NOMO-1 (cell line): ENCODE results near the gene SPDEF.

ENCODE experiments used
- DNase-seq, 2 experiments: peaks; one replicate each; lab custom pipeline; 2025; ENCODE audit not compliant: unreplicated experiment in 2 of 2; lab: John Stamatoyannopoulos, UW

SPDEF gene

DNA sequence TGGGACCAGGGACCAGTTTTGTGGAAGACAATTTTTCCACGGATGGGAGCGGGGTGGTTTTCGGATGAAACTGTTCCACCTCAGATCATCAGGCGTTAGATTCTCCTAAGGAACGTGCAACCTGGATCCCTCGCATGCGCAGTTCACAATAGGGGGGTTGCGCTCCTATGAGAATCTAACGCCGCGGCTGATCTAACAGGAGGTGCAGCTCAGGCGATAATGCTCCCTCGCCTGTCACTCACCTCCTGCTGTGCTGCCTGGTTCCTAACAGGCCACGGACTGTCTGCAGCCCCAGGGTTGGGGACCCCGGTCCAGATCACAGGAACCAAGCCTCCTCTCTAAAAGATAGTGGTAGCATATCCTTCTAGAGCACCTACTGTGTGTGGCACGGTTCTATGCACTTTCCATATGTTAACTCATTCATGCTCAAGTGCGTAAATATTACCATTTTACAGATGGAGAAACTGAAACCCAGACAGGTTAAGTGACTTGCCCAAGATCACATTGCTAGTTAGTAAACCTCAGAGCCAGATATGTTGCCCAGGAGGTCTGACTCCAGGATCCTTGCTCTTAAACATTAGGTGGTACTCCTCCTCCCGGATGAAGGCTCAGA is 25.3 kb downstream of the SPDEF start:
- no peak for DNase-seq

DNA sequence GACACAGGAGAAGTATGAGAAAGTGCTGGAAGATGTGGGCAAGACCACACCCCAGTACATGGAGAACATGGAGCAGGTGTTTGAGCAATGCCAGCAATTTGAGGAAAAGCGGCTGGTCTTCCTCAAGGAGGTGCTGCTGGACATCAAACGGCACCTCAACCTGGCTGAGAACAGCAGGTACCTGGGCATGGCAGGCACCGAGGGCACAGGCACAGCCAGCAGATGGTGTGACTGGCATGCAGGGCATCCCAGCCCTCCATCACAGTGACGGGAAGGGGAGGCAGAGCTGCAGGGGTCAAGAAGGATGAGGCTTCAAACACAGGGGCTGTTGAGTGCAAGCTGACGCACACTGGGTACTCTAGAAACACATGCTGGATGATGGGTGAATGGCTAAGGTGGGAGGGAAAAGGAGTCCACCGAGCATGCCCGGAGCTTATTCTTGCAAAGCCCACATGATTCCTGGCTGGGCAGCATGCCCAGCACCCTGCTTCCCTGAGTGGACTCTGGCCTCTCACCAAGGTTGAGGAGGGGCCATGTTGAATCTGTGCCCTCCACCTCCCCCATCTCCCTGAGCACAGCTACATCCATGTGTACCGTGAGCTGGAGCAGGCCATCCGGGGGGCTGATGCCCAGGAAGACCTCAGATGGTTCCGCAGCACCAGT is 26.3 kb downstream of the SPDEF start:
- DNase-seq: no peak

DNA sequence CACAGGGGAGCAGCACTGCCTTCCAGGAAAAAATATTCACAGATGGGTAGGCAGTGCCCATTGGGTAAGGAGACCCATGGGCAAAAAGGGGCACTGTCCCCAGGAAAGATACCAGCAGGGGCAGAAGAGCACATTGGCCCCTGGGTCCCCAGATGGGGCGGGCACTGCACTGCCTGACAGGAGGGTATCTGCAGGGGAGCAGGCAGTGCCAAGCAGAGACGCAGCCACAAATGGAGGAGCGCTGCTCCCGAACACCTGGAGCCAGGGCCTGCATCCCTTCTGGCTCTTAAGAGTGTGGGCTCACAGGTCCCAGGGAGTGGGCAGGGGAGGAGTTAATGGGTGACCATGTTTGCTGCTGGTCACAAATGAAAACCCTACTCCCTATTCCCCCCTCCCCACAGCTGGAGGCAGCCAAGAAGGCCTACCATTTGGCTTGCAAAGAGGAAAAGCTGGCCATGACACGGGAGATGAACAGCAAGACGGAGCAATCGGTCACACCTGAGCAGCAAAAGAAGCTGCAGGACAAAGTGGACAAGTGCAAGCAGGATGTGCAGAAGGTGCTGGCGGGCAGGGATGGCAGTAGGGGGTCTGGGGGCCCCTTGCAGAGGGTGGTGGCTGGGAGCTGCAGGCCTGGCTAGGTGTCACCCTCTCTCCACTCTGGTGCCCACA is 27.0 kb downstream of the SPDEF start:
- no peak for DNase-seq

DNA sequence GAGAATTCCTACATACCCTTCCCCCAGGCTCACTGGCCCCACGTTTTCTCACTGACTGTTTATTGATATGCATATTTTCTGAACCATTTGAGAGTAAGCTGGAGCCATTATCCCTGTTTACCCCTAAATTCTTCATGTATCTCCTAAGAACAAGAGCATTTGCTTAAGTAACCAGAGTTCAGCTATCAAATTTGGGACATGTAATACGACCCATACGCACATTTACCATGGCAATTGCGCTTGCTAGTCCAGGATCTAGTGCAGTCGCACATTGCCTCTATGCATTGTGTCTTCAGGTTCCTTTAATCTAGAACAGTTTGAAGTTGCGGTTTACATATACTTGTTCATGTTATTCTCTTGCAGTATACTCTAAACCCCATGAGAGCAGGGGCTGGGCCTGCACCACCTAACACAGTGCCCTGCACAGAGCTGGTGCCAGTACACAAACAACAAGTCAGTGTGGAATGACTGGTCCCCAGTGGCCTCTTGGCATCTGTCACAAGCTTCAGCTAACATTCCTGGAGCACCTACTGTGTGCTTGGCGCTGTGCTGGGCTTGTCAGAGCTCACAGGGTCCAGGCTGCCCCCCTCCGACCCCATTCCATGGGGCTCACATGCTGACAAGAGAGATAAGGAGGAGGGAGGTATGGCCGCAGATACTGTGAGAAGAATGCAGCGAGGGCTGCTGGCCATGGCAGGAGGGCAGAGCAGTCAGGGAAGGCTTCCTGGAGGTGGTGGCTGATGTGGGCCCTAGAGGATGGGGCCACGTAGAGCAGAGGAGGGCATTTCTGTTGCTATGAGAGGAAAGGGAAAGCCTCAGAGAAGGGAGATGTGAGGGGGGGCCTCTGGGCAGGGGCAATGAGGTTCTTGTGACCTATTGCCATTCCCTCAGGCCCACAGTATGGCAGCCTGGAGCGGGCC is 28.1 kb downstream of the SPDEF start:
- DNase-seq: no peak

DNA sequence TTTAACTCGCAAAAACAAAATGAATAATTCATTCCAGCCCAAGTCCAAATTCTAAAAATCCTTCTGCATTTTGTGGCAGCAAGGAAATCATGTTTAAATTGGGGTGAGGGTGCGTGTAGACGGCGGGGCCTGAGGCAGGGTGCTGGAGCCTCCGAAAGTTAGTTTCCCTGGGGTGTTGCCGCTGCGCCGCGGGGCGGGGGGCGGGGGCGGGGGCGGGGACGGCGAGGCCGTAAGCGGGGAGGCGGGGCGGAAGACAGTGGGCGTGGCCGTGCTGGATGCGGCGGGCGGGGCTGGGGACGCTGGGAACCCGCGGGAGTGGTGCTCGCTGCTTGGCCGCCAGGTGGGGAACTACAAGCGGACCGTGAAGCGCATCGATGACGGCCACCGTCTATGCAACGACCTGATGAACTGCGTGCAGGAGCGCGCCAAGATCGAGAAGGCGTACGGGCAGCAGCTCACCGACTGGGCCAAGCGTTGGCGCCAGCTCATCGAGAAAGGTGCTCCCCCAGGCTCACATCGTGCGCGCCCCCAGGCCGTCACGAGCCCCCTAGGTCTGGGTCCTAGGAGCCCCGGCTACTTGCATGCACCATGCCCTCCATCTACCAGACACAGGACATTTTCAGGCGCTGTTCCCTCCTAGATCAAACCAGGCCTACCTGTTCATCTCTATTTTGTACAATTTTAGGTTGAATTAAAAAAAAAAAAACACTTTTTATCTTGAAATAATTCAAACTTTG is 29.0 kb downstream of the SPDEF start:
- peak; percentile 86 to 93 for DNase-seq

DNA sequence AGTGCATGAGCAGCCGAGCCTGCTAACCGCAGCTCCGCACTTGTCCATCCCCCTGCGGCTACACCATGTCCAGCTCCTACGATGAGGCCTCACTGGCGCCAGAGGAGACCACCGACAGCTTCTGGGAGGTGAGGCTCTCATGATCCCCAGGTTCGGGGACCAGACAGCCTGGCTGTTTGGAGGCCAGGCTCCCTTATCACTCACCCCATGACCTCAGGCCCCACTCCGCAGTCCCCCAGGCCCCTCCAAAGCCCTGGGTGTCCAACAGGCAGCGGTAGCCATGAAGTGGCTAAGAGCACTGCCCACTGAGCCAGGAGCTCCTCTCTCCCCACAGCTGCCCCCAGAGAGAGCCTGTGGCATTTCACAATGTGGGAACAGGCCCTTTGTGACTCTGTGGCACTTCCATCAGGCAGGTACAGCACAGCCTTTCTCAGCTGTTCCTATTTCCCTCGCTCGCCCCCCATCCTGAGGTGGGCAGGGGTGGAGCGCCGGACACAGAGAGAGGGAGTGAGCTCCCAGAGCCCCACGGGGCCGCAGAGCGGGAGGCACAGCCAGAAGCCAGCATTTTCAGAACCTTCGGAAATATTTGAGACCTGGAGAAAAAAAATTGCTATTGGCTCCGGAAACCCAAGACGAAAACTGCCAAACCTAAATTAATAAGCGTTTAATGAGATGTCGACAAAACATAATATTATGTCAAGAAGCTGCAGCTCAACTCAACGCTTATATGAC is 29.7 kb downstream of the SPDEF start:
- no peak for DNase-seq

DNA sequence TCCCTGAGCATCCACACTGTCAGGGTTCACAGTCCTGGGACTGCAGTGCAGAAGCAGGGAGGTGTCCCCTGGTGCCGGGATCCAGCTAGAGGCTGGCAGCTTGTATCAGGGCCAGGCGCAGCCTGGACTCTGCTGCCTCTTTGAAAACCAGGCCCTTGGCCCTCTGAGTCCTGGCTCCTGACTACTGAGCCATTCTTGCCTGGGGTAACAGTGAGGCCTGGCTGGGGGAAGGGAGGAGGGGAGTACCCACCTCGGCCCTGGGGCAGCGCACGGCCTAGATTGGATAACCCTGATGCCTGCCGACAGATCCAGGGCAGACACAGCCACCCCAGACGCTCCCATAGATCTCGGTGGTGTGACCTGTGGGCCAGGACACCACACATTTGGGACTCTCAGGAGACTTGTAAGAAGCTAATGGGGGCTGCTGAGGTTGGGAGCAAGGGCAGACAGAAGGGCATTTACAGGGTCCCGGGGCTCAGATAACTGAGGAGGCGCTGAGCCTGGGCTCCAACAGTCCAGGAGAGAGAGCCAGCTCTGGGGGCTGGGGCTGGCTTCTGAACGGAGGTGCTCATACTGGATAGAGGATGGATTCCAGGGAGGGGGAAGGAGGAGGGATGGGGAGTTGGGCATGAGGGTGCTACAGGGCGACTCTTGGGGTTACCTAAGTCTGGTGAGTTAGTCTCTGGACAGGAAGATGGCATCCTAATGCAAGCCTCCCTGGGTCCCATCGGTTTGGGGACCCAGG is 30.5 kb downstream of the SPDEF start:
- DNase-seq: no peak

DNA sequence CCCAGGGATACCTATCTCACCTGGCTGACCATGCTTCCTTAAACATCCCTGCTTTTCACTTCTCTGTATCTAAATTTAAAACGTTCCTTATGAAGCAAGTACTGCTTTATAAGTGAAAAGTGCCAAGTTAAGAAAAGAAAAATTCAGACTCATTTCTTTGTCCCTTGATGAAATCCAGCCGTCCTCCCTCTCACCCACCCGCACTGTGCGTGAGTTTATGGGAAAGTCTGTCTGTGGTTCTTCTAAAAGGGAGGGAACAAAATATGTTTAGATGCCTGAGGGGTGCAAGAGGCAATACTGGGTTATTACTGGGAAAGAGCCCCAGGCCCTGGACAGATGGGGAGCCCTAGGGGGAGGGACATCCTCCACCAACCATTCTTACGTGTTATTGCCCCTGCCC is 31.2 kb downstream of the SPDEF start:
- DNase-seq: no peak

DNA sequence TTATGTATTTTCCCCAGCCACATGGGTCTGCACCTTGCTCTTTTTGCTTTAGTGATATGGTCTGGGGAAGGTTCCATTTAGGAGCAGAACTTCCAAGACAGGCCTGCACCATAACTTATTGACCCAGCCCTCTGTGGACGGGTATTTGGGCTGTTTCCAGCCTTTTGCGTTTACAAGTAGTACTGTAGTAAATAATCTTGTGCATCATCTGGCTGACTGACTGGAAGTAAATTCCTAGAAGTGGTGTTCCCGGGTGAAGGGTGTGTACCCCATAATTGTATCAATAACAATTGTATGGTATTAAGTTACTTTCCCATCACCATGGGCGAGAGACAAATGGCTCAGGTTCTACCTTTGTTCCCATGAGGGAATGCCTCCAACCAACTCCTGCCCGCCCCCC is 31.6 kb downstream of the SPDEF start:
- DNase-seq: no peak

DNA sequence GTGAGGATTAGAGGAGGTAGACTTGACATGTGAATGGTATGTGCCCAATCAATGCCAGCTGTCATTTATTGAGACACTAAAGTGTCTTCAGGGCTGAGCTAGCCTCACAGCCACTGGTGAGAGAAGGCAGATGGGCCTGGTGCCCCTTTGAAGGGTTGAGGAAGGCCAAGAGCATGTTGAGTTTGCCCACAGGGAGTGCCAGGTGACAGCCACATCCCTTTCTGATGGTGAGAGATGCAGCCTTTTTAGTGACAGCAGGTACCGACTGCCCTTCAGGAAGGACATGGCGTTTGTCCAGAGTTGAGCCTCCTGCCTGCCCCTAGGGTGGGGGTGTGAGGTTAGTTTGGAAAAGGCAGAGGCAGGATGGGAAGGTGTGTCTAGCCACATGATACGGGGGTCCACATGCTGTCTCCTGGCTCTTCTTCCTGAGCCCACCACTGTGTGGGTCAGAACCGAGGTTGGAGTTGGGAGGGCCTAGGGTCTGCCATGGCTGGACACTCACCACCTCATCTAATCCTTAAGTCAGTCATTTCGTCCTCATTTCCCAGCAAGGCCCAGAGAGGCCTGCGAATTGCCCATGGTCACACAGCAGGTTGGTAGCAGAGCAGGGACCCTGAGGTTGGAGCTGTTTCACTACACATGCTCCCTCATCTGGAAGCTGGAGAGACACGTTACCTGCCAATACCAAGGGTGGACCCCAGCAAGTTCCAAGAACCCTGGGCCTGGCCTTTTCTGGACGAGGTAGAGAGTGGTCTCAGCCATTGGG is 32.5 kb downstream of the SPDEF start:
- no peak for DNase-seq

DNA sequence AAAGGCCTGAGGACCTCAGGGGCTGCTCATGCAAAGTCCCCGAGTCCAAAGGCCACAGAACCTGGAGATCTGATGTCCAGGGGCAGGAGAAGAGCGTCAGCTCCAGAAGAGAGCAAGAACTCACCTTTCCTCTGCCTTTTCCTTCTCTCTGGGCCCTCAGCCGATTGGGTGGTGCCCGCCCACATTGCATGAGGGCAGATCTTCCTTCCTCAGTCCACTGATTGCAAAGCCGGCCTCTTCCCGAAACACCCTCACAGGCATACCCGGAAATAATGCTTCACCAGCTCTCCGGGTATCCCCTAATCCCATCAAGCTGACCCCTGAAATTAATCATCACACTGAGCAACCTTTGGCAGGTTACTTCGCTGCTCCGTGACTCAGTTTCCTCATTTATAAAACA is 33.4 kb downstream of the SPDEF start:
- DNase-seq: no peak

DNA sequence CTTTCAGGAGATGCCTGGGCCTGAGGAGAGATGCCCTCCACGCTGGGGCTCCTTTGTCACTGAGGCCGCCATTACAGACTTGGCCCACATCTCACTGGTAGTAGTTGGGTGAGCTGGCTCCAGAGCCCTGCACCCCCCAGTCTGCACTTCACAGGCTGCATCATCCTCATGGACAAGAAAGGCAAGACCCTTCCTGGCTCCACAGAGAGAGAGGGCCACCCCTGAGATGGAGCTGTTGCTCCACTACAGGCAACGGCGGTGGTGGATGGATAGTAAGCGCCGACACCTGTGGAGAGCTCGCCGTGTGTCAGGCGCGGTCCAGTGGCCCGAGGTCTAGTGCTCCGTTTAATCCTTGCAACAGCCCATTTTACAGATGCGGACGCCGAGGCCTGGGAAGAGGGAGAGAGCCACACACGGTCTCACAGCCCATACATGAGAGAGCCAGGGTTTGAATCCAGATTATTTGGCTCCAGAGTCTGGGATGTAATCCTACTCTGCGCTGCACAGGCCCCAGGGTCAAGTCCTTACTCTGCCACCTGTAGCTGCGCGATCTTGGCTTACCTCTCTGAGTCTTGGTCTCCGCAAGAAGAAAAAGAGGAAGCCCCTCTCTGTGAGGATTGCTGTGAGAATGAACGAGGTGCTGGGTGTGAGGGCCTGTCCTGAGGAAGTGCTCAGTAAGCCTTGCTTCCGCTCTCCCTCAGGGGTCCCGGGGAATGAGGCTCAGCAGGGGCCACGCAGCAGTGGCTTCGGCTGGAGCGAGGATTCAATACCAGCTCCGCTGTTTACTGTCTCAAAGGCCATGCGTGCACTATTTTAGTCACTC is 34.5 kb downstream of the SPDEF start:
- DNase-seq: peak; percentile 32 to 56

DNA sequence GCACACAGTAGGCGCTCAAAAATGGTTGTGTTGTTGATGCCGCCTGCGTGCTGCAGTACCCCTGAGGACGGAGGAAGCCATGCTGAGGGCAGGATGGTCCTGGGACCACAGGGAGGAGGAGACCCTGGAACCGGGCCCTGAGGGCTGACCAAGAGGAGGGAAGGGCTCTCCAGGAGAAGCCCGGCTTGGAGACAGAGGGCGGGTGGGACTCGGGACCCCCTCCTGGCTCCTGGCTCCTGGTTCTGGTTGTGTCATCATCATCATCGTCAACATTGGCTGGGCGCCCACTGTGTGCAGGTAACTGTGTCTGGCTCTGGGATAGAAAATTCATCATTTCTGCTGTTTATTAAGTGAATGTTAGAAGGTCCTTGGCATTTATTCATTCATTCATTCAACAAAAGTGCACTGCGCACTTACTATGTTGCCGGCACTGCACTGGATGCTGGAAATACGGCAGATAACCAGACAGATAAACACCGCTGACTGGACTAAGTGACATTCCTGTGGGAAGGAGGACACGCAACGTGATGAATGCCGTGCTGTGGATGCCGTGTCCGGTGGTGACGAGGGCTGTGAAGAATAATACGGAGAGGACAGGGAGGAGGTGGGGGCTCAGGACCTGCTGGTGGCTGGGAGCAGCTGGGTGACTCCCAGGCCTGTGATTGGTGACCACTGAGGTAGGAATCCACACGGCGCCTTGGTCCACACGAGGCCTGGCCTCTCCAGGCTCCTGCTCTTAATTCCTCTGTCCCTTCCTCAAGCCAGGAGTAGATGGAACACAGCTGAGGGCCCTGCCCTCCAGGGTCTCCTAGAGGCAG is 35.3 kb downstream of the SPDEF start:
- DNase-seq: no peak

DNA sequence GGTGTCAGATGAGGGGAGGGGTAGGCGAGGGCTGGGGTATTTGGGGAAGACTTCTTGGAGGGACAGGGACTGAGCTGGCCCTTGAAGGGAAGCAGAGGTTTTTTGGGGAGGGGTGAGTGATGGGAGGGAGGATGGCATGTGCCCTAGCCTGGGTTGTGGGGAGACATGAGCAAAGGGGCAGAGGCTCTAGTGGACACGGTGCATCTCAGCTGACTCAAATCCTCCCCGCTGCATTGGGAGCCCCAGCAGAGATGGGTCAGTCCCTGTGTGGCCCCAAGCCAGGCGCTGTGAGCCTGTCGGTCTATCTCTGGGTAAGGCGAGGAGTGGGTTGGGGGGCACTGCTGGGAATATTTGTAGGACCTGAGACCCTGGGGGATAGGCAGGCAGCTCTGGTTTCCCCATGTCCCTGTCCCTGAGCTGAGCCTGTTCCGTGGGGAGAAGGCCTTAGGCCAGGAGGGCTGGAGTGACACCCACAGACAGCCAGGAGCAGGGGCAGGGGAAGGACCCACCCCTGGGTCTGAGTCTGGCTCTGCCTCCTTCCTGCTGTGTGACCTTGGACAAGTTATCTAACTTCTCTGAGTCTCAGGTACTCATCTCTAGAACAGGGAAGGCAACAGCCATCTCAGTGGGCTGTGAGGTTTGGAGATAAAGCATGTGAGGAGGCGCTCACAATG is 36.0 kb downstream of the SPDEF start:
- DNase-seq: no peak

DNA sequence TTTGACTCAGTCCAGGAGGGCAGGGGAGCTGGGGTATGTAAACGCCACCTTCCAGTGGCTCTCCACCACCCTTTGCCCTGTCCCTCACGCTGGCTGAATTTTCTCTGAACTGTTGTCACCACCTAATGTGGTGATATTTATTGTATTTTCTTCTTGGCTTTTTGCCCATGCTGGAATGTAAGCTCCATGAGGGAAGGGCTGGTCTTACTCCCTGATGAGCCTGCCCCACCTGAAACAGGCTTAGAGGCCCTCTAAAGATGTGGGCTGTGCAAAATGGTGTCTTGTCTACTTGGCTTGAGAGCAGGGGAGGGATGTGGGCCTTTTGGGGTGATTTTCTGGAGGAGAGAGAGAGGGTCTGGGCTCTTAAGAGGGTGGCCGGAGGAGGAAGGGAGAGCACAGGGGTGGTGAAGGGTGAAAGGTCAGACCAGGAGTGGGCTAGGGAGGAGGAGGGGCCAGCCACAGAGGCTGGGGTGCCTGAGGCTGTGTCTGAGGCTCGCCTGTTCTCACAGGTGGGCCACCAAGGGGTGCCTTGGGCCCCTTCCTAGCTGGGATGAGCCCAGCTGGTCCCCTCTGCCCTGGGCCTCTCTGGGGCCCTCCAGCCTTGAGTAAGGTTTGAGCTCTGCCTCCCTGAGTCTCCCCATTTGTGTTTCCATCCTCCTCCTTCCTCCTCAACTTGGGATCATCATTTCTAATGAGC is 37.3 kb downstream of the SPDEF start:
- no peak for DNase-seq

DNA sequence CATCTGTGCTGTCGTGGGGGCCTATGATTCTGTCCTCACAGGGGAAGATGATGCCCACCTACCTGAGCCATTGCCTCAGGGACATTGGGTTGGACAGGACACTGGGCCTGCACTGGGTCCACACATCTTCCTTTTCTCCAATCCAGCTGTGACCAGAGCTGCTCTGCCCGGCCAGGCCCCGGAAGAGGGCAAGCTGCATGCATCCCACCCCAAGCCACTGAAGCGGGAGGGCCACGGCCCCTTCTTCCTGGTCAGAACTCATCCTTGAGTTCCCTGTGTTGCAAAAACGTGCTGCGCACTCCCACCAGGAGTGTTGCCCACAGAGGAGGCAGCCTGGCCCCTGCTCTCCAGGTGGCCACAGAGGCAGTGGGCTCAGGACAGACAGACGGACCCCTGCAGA is 38.2 kb downstream of the SPDEF start:
- no peak for DNase-seq
